ENCODE data around the gene OLIG1. TPM values are rescaled to one million over a fixed set of nuclear protein-coding genes. Genes with fewer than 3 reads are reported as not detected.

Gene OLIG1
- total and polyA plus RNA-seq, 2 of the 8 experiments (the other 6 are each of a cell fraction or from before 2014, with no cell fraction given), result 0.65 to 1.2 TPM

DNA sequence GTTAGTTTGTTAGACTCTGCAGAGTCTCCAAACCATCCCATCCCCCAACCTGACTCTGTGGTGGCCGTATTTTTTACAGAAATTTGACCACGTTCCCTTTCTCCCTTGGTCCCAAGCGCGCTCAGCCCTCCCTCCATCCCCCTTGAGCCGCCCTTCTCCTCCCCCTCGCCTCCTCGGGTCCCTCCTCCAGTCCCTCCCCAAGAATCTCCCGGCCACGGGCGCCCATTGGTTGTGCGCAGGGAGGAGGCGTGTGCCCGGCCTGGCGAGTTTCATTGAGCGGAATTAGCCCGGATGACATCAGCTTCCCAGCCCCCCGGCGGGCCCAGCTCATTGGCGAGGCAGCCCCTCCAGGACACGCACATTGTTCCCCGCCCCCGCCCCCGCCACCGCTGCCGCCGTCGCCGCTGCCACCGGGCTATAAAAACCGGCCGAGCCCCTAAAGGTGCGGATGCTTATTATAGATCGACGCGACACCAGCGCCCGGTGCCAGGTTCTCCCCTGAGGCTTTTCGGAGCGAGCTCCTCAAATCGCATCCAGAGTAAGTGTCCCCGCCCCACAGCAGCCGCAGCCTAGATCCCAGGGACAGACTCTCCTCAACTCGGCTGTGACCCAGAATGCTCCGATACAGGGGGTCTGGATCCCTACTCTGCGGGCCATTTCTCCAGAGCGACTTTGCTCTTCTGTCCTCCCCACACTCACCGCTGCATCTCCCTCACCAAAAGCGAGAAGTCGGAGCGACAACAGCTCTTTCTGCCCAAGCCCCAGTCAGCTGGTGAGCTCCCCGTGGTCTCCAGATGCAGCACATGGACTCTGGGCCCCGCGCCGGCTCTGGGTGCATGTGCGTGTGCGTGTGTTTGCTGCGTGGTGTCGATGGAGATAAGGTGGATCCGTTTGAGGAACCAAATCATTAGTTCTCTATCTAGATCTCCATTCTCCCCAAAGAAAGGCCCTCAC lies 44.2 kb upstream of the OLIG1 start, which contains the start of gene OLIG2 (continued):
- TF ChIP-seq PHF8 (conservative IDR thresholded peaks at IDR 0.05; ENCODE audit: low read depth, low read length) (0 out of 2 replicates have a peak, but pooled peaks have one; percentile 22), TAF7 (optimal IDR thresholded peaks at IDR 0.05; ENCODE audit: borderline replicate concordance, low read depth, low read length) (no peak), CHD2 (IDR thresholded peaks at IDR 0.05; ENCODE audit: low read length) (no peak), NANOG (IDR thresholded peaks at IDR 0.05; ENCODE audit: insufficient read depth, low read depth, low read length, poor library complexity, severe bottlenecking) (no peak), BACH1 (IDR thresholded peaks at IDR 0.05; ENCODE audit: low read length) (no peak)

All from H1 (cell line).